DND-41 (cell line): ENCODE data around the gene ARHGAP45.

Source experiments
- ATAC-seq: fragments of 200-7000 bp; cut with Tn5 transposase; 3 replicates; pipeline ENCODE4 v1.9.1; 2021; ENCODE audit warnings: low read depth; ENCODE audit not compliant: insufficient read depth
- DNase-seq: peaks from one replicate; pipeline ENCODE4 v3.0.0-alpha.2; 2020
- H2AFZ ChIP-seq: 2 replicates; pipeline ENCODE4 v1.6.0; 2012; ENCODE audit warnings: low read depth, low read length
- H3K27ac ChIP-seq: 2 replicates; pipeline ENCODE4 v1.5.1; 2012; ENCODE audit warnings: low read length, inconsistent platforms
- H3K27me3 ChIP-seq: fragments of 200-600 bp; sonication (generic); 2 replicates; pipeline ENCODE4 v1.6.0; 2012; ENCODE audit warnings: low read length, mild to moderate bottlenecking, inconsistent platforms; ENCODE audit not compliant: insufficient read depth, poor library complexity
- H3K36me3 ChIP-seq: 2 replicates; pipeline ENCODE4 v1.5.1; 2012; ENCODE audit warnings: low read length, inconsistent platforms; ENCODE audit not compliant: insufficient read depth
- H3K4me1 ChIP-seq: 2 replicates; pipeline ENCODE4 v1.5.1; 2012; ENCODE audit warnings: mild to moderate bottlenecking, low read length; ENCODE audit not compliant: insufficient read depth
- H3K4me2 ChIP-seq: 2 replicates; pipeline ENCODE4 v1.6.0; 2012; ENCODE audit warnings: mild to moderate bottlenecking, moderate library complexity, low read length, inconsistent platforms; ENCODE audit not compliant: insufficient read depth
- H3K4me3 ChIP-seq, 2 experiments: fragments of 200-600 bp in 1 of 2; shearing (Covaris generic) in 1 of 2; 2 replicates each; pipeline ENCODE4 v1.5.1; 2012 to 2016; ENCODE audit warnings: inconsistent platforms in 2 of 2, low read length in 2 of 2, mild to moderate bottlenecking in 2 of 2, low read depth in 1 of 2, moderate library complexity in 1 of 2
- H3K79me2 ChIP-seq: 2 replicates; pipeline ENCODE4 v1.6.0; 2012; ENCODE audit warnings: low read length, inconsistent platforms; ENCODE audit not compliant: insufficient read depth
- H3K9ac ChIP-seq: 2 replicates; pipeline ENCODE4 v1.6.0; 2012; ENCODE audit warnings: low read depth, mild to moderate bottlenecking, inconsistent platforms, low read length, moderate library complexity
- H3K9me3 ChIP-seq: 2 replicates; pipeline ENCODE4 v1.5.1; 2012; ENCODE audit warnings: low read length, moderate library complexity, mild to moderate bottlenecking, inconsistent platforms; ENCODE audit not compliant: insufficient read depth, severe bottlenecking
- H4K20me1 ChIP-seq: 2 replicates; pipeline ENCODE4 v1.6.0; 2012; ENCODE audit warnings: low read length; ENCODE audit not compliant: insufficient read depth
- CTCF ChIP-seq: IDR thresholded peaks from 2 replicates; pipeline ENCODE4 v1.5.1; 2012; ENCODE audit warnings: borderline replicate concordance, low read length, moderate library complexity, mild to moderate bottlenecking; ENCODE audit not compliant: poor library complexity, severe bottlenecking; ENCODE audit errors: extremely low read depth
- EZH2 ChIP-seq: IDR thresholded peaks from 3 replicates; pipeline ENCODE4 v1.6.1; 2012; ENCODE audit warnings: borderline replicate concordance, low read depth, mild to moderate bottlenecking, moderate library complexity, low read length, inconsistent platforms; ENCODE audit not compliant: severe bottlenecking

ARHGAP45 gene

DNA sequence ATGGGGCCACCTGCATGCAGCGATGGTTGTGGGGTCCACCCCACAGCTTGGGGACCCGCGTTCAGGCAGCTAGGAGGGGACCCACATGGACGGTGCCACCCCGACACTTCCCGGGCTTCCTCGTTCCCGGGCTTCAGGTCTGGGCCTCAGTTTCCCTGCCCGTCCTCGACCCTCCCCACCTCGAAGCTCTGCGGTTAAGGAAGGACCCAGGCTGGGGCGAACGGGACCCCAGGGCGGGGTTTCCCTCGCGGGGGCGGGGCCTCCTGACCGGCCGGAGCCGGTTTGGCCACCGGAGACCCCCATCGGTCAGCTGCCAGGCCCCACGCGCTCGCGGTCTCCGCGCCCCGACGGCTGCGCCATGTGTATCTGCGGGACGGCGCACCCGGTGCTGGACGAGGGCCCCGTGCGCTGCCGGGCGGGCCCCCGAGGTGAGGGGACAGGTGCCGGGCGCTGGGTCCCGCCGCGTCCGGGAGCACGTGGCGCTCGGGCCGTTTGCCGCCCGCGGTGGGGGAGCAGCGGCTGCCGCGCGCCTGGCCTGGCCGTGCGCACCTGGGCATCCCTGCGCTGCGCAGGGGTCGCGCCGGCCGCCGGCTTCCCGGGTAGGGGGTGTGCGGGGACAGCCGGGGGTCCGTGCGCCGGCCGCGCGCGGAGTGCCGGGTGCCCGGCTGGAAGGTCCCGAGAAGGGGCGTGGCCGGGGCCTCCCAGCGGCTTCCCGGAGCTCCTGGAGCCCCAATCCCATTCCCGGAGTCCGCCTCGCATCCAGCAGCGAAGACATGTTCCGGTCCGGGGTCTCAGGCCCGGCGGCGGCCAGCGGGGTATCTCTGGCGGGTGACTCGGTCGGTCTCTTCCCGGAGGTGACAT lies 4.2 kb downstream of the ARHGAP45 start:
- no peaks in the 10 kb centered on the region for H3K27me3 ChIP-seq
- H3K9me3 ChIP-seq = no peaks in the 10 kb centered on the region
- ATAC-seq (no peak), DNase-seq (no peak)
- H4K20me1 ChIP-seq = peaks cover 38% of the 10 kb centered on the region
- no peak overlapping the region for H3K4me3 ChIP-seq
- no peak overlapping the region for H3K27ac ChIP-seq
- H3K36me3 ChIP-seq = peaks cover 55% of the 10 kb centered on the region
- TF ChIP-seq EZH2 = no peak
- TF ChIP-seq CTCF = no peak
- no peak overlapping the region for H3K4me2 ChIP-seq
- H2AFZ ChIP-seq = no peak overlapping the region
- peaks cover 54% of the 10 kb centered on the region for H3K79me2 ChIP-seq
- H3K4me1 ChIP-seq = peaks cover 52% of the 10 kb centered on the region
- H3K9ac ChIP-seq = no peak overlapping the region

DNA sequence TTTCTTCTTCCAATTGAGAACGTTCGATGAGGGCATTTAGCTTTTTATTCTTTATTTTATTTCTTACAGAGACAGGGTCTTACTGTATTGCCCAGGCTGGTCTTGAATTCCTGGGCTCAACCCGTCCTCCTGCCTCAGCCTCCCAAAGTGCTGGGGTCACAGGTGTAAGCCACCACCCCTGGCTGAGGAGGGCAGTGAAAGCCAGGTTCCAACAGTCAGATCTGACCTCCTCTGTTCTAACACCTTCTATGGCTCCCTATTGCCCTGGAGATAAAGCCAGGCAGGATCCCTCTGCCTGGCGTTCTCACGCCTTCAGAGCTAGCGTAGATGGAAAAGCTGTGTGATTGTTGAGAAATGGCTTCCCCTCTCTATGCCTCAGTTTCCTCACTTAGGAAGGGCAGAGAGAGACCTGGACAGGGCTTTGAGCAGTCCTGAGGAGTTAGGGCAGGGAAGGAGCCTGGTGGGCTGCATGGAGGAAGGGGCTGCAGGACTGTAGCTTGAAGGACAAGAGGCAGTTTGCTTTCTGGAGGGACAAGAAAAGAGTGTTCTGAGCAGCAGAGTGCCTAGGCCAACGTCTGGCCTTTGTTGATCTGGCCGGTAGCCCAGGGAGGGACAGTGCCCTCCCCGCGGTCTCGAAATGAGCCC lies 5.5 kb downstream of the ARHGAP45 start:
- H3K4me1 ChIP-seq = peaks cover 58% of the 10 kb centered on the region

GRCh38 chr19:1073063-1073955 lies 6.3 kb downstream of the ARHGAP45 start:
- Histone ChIP-seq H3K27me3 (no peaks in the 10 kb centered on the region), H3K36me3 (peaks cover 60% of the 10 kb centered on the region), H3K9me3 (no peaks in the 10 kb centered on the region), H3K4me3 (no peak overlapping the region), H3K9ac (no peak overlapping the region), H3K4me2 (no peak overlapping the region), H3K27ac (no peak overlapping the region), H3K79me2 (peaks cover 38% of the 10 kb centered on the region), H4K20me1 (peaks cover 40% of the 10 kb centered on the region), H3K4me1 (peaks cover 54% of the 10 kb centered on the region), H2AFZ (no peak overlapping the region)
- DNase-seq = no peak
- TF ChIP-seq CTCF (no peak), EZH2 (no peak)
- no peak for ATAC-seq

More for the DNA sequence above, 5.5 kb downstream of the ARHGAP45 start:
- TF ChIP-seq EZH2 = no peak
- Histone ChIP-seq H3K9ac (no peak overlapping the region), H3K4me3 (no peak overlapping the region), H3K36me3 (peaks cover 57% of the 10 kb centered on the region), H3K79me2 (peaks cover 42% of the 10 kb centered on the region), H4K20me1 (peaks cover 40% of the 10 kb centered on the region), H2AFZ (no peak overlapping the region), H3K4me2 (no peak overlapping the region), H3K27me3 (no peaks in the 10 kb centered on the region), H3K9me3 (no peaks in the 10 kb centered on the region), H3K27ac (no peak overlapping the region)
- ATAC-seq (no peak), DNase-seq (no peak)
